Type B pancreatic cell (in vitro differentiated cells): Measurements from ENCODE around the gene TPP2. TPM values are rescaled to one million over a fixed set of nuclear protein-coding genes. Genes with fewer than 3 reads are reported as not detected.

Experiments used
- DNase-seq: peaks from one replicate; pipeline ENCODE4 v3.0.0; 2021; ENCODE audit warnings: mixed read lengths; ENCODE audit not compliant: unreplicated experiment; ENCODE audit errors: extremely low spot score
- H3K27ac Mint-ChIP-seq: 2 replicates; pipeline ENCODE4 v1.8.0; 2021; ENCODE audit warnings: mild to moderate bottlenecking, mixed read lengths
- H3K27me3 Mint-ChIP-seq: 2 replicates; pipeline ENCODE4 v1.8.0; 2021; ENCODE audit warnings: mixed read lengths
- H3K36me3 Mint-ChIP-seq: 2 replicates; pipeline ENCODE4 v1.8.0; 2021; ENCODE audit warnings: mixed read lengths
- H3K4me1 Mint-ChIP-seq: one replicate; pipeline ENCODE4 v1.8.0; 2021; ENCODE audit warnings: mixed read lengths; ENCODE audit not compliant: unreplicated experiment
- H3K4me3 Mint-ChIP-seq: 2 replicates; pipeline ENCODE4 v1.8.0; 2021; ENCODE audit warnings: mild to moderate bottlenecking, mixed read lengths
- H3K9me3 Mint-ChIP-seq: 2 replicates; pipeline ENCODE4 v1.8.0; 2021; ENCODE audit warnings: mixed read lengths
- CTCF ChIP-seq: fragments of 200-600 bp; sonication (generic); conservative IDR thresholded peaks from 2 replicates; pipeline ENCODE4 v1.5.0; 2021; ENCODE audit warnings: antibody characterized with exemption, mild to moderate bottlenecking
- total RNA-seq: library from RNA; stranded (reverse); gene quantifications from 2 replicates; pipeline ENCODE4 v1.2.1, GENCODE V29; 2021; ENCODE audit warnings: low replicate concordance

The TPP2 gene
- total RNA-seq, 1 donor from 2014 or later: 54.4 TPM

GRCh38 chr13:102709536-102709935 lies 112.8 kb downstream of the TPP2 start:
- no peaks in the 10 kb centered on the region for H3K36me3 Mint-ChIP-seq
- H3K4me3 Mint-ChIP-seq: no peak overlapping the region
- H3K9me3 Mint-ChIP-seq: no peaks in the 10 kb centered on the region
- H3K27me3 Mint-ChIP-seq: no peaks in the 10 kb centered on the region
- peaks cover 3% of the 10 kb centered on the region for H3K4me1 Mint-ChIP-seq
- TF ChIP-seq CTCF: no peak
- H3K27ac Mint-ChIP-seq: no peak overlapping the region
- DNase-seq: no peak

- no peak for DNase-seq
- no peak overlapping the region for H3K27ac Mint-ChIP-seq
- no peaks in the 10 kb centered on the region for H3K4me1 Mint-ChIP-seq
- TF ChIP-seq CTCF: no peak
- H3K36me3 Mint-ChIP-seq: no peaks in the 10 kb centered on the region
- no peaks in the 10 kb centered on the region for H3K27me3 Mint-ChIP-seq
- H3K4me3 Mint-ChIP-seq: no peak overlapping the region
- no peaks in the 10 kb centered on the region for H3K9me3 Mint-ChIP-seq
These were observed 113.5 kb downstream of the TPP2 start for GRCh38 chr13:102710261-102710679.

- Mint-ChIP-seq H3K9me3 (no peaks in the 10 kb centered on the region), H3K36me3 (no peaks in the 10 kb centered on the region), H3K4me3 (no peak overlapping the region), H3K27ac (no peak overlapping the region), H3K27me3 (no peaks in the 10 kb centered on the region), H3K4me1 (no peaks in the 10 kb centered on the region)
- no peak for TF ChIP-seq CTCF
- no peak for DNase-seq
These were observed 118.7 kb downstream of the TPP2 start for GRCh38 chr13:102715447-102715846.

GRCh38 chr13:102718746-102719145 lies 122.0 kb downstream of the TPP2 start:
- Mint-ChIP-seq H3K4me1 (no peaks in the 10 kb centered on the region), H3K36me3 (no peaks in the 10 kb centered on the region), H3K27me3 (no peaks in the 10 kb centered on the region), H3K27ac (no peak overlapping the region), H3K9me3 (no peaks in the 10 kb centered on the region), H3K4me3 (no peak overlapping the region)
- no peak for DNase-seq
- no peak for TF ChIP-seq CTCF

GRCh38 chr13:102721800-102722231 lies 125.0 kb downstream of the TPP2 start:
- no peak overlapping the region for H3K27ac Mint-ChIP-seq
- no peak overlapping the region for H3K4me3 Mint-ChIP-seq
- TF ChIP-seq CTCF: no peak
- H3K4me1 Mint-ChIP-seq: no peaks in the 10 kb centered on the region
- peaks cover 4% of the 10 kb centered on the region for H3K9me3 Mint-ChIP-seq
- no peak for DNase-seq
- H3K36me3 Mint-ChIP-seq: no peaks in the 10 kb centered on the region
- no peaks in the 10 kb centered on the region for H3K27me3 Mint-ChIP-seq

GRCh38 chr13:102724923-102725322 lies 128.1 kb downstream of the TPP2 start:
- H3K27me3 Mint-ChIP-seq: no peaks in the 10 kb centered on the region
- H3K4me1 Mint-ChIP-seq: no peaks in the 10 kb centered on the region
- no peaks in the 10 kb centered on the region for H3K36me3 Mint-ChIP-seq
- DNase-seq: no peak
- H3K4me3 Mint-ChIP-seq: no peak overlapping the region
- H3K9me3 Mint-ChIP-seq: peaks cover 4% of the 10 kb centered on the region
- no peak overlapping the region for H3K27ac Mint-ChIP-seq
- TF ChIP-seq CTCF: no peak
